RWPE1 (cell line): Measurements from ENCODE around the gene IQGAP3.

Experiments used
- CTCF ChIA-PET: fragments of 350-600 bp; sonication (Branson Sonifier 250); formaldehyde crosslinking; extraction: SDS; loops from one replicate; lab custom pipeline; 2021; lab: Yijun Ruan, JAX
- POLR2A ChIA-PET: fragments of 400-600 bp; formaldehyde crosslinking; extraction: SDS; loops from one replicate; lab custom pipeline; 2020; ENCODE audit warnings: antibody characterized with exemption; ENCODE audit not compliant: low non-redundant PET; lab: Yijun Ruan, JAX
- DNase-seq: peaks from one replicate; pipeline ENCODE4 v3.0.0; 2012; ENCODE audit warnings: low spot score
- H3K27ac ChIP-seq: fragments of 450-650 bp; 2 replicates; pipeline ENCODE4 v1.5.1; 2017
- CTCF ChIP-seq: fragments of 450-650 bp; conservative IDR thresholded peaks from 2 replicates; pipeline ENCODE4 v1.5.1; 2017; ENCODE audit warnings: low read depth, mild to moderate bottlenecking

The IQGAP3 gene

GRCh38 chr1:156492013-156492590 is 80.3 kb downstream of the IQGAP3 start:
- H3K27ac ChIP-seq = peak overlapping the region; percentile 82
- ChIA-PET POLR2A (no interaction called here), CTCF (no interaction called here)
- no peak for TF ChIP-seq CTCF
- no peak for DNase-seq

- DNase-seq = no peak
- POLR2A ChIA-PET = no interaction called here
- CTCF ChIA-PET = interaction anchor here (0.6 to 0.7 kb wide), 2 partner anchors 10 to 95 kb away, joined by 4 to 6 read pairs; partner anchors contain the start of gene MEF2D
- no peak for TF ChIP-seq CTCF
- peak overlapping the region; percentile 82 for H3K27ac ChIP-seq
These were observed 81.0 kb downstream of the IQGAP3 start for GRCh38 chr1:156491151-156491949.

GRCh38 chr1:156490401-156491032 is 81.8 kb downstream of the IQGAP3 start:
- no peak for TF ChIP-seq CTCF
- POLR2A ChIA-PET = interaction anchor here (0.8 kb wide), 1 partner anchor 21 kb away, joined by 3 read pairs; no protein-coding TSS in a partner anchor
- H3K27ac ChIP-seq = peak overlapping the region; percentile 82
- DNase-seq = peak; percentile 54
- CTCF ChIA-PET = interaction anchor here (0.5 to 0.9 kb wide), 7 partner anchors 9 to 323 kb away, joined by 3 to 6 read pairs (median 4); partner anchors contain the start of gene MEF2D

- ChIA-PET POLR2A (interaction anchor here (0.8 kb wide), 1 partner anchor 20 kb away, joined by 3 read pairs; no protein-coding TSS in a partner anchor), CTCF (interaction anchor here (0.6 to 0.9 kb wide), 3 partner anchors 9 to 84 kb away, joined by 3 to 4 read pairs (median 3); no protein-coding TSS in a partner anchor)
- peak overlapping the region; percentile 82 for H3K27ac ChIP-seq
- DNase-seq = no peak
- no peak for TF ChIP-seq CTCF
These were observed 82.5 kb downstream of the IQGAP3 start for GRCh38 chr1:156489935-156490293.

- ChIA-PET CTCF (interaction anchor here (0.6 to 0.9 kb wide), 2 partner anchors 9 to 44 kb away, joined by 3 to 4 read pairs; no protein-coding TSS in a partner anchor), POLR2A (no interaction called here)
- peak overlapping the region; percentile 82 for H3K27ac ChIP-seq
- no peak for TF ChIP-seq CTCF
- DNase-seq = no peak
These were observed 83.0 kb downstream of the IQGAP3 start for GRCh38 chr1:156489166-156489934.
